ENCODE data around the gene PSMC4.
A peak's percentile ranks its signal among the peaks of the same experiment; 100 is the strongest.

The PSMC4 gene

GRCh38 chr19:39970675-39971379 is at the start of gene PSMC4:
TSS of gene PSMC4 (plus strand) at chr19:39971165. CDS start at chr19:39971203, 38 bp downstream.
- DNase-seq, result peak; percentile 97 to 98

GRCh38 chr19:39923862-39924261 is 47.1 kb upstream of the PSMC4 start:
- DNase-seq, result no peak

- no peak for DNase-seq
Measured at GRCh38 chr19:39924389-39924788, 46.6 kb upstream of the PSMC4 start.

DNA sequence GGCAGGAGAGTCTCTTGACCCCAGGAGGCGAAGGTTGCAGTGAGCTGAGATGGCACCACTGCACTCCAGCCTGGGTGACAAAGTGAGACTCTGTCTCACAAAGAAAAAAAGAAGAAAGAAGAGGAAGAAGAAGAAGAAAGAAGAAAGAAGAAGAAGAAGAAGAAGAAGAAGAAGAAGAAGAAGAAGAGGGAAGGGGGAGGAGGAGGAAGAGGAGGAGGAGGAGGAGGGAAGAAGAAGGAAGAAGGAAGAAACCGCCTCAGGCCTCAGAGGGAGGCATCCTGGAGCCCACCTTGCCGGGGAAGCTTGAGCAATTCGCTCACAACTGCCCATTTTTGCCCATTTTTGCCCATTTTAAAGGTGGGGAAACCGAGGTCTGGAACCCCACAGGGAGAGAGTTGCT is 46.0 kb upstream of the PSMC4 start:
- no peak for DNase-seq

DNA sequence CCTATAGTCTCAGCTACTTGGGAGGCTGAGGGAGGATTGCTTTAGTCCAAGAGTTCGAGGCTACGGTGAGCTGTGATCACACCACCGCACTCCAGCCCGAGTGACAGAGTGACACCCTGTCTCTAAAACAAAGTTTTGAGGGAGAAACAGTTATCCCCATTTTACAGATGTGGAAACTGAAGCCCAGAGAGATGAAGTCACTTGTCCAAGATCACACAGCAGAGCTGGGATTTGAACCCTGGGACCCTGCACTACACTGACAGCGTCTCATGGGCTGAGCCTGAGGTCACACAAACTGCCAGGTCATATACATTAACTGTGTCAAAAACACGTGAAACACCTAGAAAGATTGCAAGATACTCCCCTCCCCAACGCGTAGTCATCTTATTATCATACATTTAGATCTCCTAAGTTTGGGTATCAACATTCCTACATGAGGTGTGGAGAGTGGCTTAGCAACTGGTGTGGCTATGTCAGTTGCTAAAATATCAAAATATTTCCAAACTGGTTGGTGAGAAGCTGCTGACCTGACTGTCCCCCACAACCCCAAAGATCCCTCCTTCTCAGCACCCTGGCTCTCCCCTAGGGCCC is 44.7 kb upstream of the PSMC4 start:
- DNase-seq, result no peak

DNA sequence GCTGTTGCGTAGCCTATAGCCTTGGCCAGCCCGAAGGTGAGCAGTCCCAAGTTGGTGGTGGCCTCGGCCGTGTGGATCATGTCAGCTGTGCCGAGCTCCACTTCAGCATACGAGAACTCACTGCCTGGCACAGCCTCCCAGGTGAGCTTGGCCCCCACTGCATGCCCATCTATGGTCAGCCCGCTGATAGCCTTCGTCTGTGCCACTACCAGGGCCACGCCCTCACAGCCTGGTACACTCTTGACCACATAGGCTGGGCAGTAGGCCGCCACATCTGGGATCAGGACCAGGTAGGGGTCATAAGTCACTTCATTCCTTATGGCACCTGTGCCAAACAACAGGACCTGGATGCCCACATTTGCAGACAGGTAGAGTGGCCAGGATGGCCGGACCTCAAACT is 43.9 kb upstream of the PSMC4 start:
- DNase-seq, result no peak

DNA sequence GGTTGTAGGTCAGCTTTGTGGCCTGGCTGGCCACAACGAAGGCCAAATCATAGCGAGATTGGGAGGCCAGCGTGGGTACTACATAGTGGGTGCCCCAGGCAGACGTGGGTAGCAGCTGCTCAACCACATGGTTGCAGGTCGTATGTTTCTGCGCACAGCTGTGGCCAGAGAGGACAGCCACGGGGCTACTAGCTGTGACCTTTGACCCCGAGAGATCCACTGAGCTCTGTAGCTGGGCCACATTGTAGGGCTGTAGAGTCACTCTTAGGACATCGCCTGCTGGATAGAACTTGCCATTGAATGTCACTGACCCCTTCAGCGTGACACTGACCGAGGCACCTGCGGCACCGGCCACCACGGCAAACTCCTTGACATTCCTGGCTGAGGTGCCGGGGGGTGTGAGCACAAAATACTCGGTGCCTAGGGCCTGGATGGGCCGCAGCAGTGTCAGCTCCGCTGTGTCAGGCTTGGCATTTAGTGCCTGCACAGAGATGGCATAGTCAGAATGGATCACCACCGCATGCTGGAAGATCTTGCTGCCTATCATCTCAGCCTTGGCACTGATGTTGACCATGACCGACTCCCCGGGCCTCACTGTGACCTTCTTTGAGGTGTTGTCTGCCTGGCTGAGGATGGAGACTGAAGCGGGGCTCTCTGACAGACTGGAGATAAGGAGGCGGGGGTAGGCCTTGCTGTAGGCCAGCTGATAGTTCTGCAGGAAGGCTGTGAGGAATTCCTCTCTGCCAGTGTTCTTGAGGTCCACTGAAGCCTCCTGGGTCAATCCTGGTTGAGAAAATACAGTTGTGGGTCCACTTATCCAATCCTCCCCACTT is 43.2 kb upstream of the PSMC4 start:
- no peak for DNase-seq

DNA sequence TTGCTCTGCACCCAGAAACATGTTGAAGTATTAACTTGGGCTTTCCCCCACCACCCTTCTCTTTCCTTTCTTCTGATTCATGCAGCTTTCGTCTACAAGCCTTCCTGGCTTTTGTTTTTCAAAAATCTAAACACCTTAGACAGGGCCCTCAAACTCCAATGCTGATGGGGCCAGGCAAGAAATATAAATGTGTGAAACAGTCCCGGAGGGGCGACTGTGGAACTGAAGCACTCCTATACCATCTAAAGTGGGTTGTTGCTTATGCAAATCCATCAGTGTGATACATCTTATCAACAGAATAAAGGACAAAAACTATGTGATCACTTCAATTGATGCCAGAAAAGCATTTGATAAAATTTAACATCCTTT is 42.6 kb upstream of the PSMC4 start:
- DNase-seq, result no peak

GRCh38 chr19:39929750-39930149 is 41.2 kb upstream of the PSMC4 start:
- DNase-seq, result no peak

- no peak for DNase-seq
Measured at GRCh38 chr19:39934584-39935363, 36.2 kb upstream of the PSMC4 start, which contains the start of gene FCGBP. TSS of gene FCGBP (minus strand) at chr19:39934634.

GRCh38 chr19:39935364-39935661 is 35.7 kb upstream of the PSMC4 start:
- no peak for DNase-seq

- DNase-seq, result no peak
Measured at GRCh38 chr19:39936020-39936419, 34.9 kb upstream of the PSMC4 start.

- no peak for DNase-seq
Measured at GRCh38 chr19:39936622-39937021, 34.3 kb upstream of the PSMC4 start.

GRCh38 chr19:39937094-39937720 is 33.8 kb upstream of the PSMC4 start:
- DNase-seq, result peak; percentile 45 to 48

- no peak for DNase-seq
Measured at GRCh38 chr19:39937787-39938186, 33.2 kb upstream of the PSMC4 start.

DNA sequence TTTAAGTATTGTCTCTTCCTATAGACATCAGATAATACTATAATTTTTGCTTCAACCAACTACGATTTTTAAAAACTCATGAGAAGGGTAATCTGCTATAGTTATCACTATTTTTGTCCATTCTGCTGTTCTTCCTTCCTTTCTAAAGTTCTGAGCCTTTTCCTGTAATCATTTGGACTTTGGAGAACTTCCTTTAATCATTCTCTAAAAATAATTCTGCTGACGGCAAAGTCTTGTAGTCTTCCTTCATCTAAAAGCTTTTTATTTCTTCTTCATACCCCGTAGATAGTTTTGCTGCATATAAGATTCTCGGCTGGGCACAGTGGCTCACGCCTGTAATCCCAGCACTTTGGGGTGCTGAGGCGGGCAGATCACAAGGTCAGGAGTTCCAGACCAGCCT is 31.4 kb upstream of the PSMC4 start:
- no peak for DNase-seq

- no peak for DNase-seq
Measured at GRCh38 chr19:39940221-39940833, 30.6 kb upstream of the PSMC4 start.

DNA sequence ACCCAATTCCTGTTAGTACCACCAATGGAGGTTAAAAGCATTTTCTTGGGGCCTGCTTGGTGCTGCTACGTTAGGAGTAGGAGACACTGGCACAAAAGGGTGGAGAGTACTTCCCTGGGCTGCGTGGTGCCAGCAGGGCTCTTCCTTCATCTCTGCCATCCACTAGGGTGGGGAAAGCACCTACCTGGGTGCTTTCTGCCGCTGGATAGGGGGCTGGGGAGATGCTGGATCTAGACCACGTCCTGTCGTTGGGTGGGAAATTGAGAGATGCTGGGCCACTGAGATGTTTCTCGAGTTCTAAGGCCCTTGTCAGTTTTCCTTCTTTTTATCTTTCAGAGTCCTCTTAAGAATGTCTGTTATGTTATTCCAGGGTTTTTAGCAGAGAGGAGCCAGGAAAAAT is 29.8 kb upstream of the PSMC4 start:
- no peak for DNase-seq

GRCh38 chr19:39941615-39942365 is 29.2 kb upstream of the PSMC4 start:
- DNase-seq, result peak in 1 of 2 experiments; percentile 34

DNA sequence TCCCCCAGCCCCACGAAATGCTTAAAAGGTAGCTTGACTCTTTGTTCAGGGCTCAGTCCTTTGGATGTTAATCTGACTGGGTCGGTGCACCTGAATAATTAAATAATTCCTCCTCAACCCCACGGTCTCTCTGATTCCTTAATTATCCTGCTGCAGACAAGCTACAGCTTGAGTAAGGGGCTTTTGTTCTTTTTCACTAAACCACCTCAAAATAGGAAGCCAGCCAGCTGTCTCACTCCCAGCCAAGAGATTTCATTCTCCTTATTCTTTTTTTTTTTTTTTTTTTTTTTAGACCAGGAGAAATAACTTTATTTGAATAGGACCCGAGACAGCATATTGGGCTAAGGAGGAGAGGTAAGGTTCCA is 28.6 kb upstream of the PSMC4 start:
- no peak for DNase-seq

DNA sequence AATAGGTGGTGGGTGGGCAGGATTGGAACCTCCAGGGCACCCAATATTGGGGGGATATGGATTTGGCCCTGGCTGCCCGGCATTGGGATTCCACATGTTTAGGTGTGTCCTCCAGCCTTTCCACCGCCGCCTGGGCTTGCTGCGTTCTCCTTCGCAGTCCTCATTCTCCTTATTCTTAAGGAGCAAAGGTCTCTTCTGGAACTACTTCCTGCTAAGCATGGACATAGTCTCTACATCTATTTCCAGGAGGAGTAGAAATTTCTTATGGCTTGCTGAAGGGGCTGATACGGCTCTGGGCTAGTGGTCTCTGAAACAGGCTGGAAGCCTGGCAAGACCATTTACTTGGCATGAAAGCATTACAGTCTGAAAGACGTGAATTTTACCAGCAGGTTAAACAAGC is 27.4 kb upstream of the PSMC4 start:
- DNase-seq, result no peak

DNA sequence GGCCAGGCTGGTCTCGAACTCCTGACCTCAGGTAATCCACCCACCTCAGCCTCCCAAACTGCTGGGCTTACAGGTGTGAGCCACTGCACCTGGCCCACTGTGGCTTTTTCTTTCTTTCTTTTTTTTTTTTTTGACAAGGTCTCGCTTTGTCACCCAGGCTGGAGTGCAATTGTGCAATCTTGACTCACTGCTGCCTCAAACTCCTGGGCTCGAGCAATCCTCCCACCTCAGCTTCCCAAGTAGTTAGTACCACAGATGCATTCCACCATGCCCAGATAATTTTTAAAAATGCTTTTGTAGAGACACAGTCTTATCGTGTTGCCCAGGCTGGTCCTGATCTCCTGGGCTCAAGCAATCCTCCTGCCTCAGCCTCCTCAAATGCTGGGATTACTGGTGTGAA is 24.4 kb upstream of the PSMC4 start:
- DNase-seq, result no peak

All from activated CD4-positive, alpha-beta T cell treated with anti-CD3 and anti-CD28 coated beads, Interleukin-2, amount 50 U/mL, for 48 hours (primary cell).